GM23338 (cell line): Measurements from ENCODE around the gene ANKIB1. TPM values are rescaled to one million over a fixed set of nuclear protein-coding genes. Genes with fewer than 3 reads are reported as not detected.
A peak's percentile ranks its signal among the peaks of the same experiment; 100 is the strongest.

Experiments
- ATAC-seq: fragments of 200-7000 bp; cut with Tn5 transposase; 3 replicates; pipeline ENCODE4 v1.9.1; 2020
- DNase-seq: peaks from one replicate; pipeline ENCODE4 v3.0.0-alpha.2; 2015; ENCODE audit warnings: low spot score
- H2AFZ ChIP-seq: fragments of 200-600 bp; sonication (generic); 2 replicates; pipeline ENCODE4 v1.8.0; 2016; ENCODE audit warnings: antibody characterized with exemption, mild to moderate bottlenecking, moderate library complexity
- H3F3A ChIP-seq: fragments of 200-600 bp; sonication (generic); replicated peaks from 2 replicates; pipeline ENCODE4 v1.8.0; 2017; ENCODE audit warnings: antibody characterized with exemption, mixed run types, low read depth
- H3K27ac ChIP-seq: fragments of 200-600 bp; sonication (generic); 2 replicates; pipeline ENCODE4 v1.6.1; 2016; ENCODE audit warnings: low read depth
- H3K27me3 ChIP-seq: fragments of 200-600 bp; sonication (generic); 2 replicates; pipeline ENCODE4 v1.8.0; 2016; ENCODE audit warnings: mild to moderate bottlenecking, mixed run types, moderate library complexity; ENCODE audit not compliant: insufficient read depth
- H3K36me3 ChIP-seq: fragments of 200-600 bp; sonication (generic); 2 replicates; pipeline ENCODE4 v1.8.0; 2016; ENCODE audit warnings: mild to moderate bottlenecking; ENCODE audit not compliant: insufficient read depth
- H3K4me1 ChIP-seq: fragments of 200-600 bp; sonication (generic); 2 replicates; pipeline ENCODE4 v1.8.0; 2016; ENCODE audit warnings: mild to moderate bottlenecking, moderate library complexity; ENCODE audit not compliant: insufficient read depth
- H3K4me2 ChIP-seq: fragments of 200-600 bp; sonication (generic); 2 replicates; pipeline ENCODE4 v1.7.1; 2017; ENCODE audit warnings: mixed run types
- H3K4me3 ChIP-seq: fragments of 200-600 bp; sonication (generic); 2 replicates; pipeline ENCODE4 v1.6.1; 2016; ENCODE audit warnings: mixed run types
- H3K79me2 ChIP-seq: fragments of 200-600 bp; sonication (generic); replicated peaks from 2 replicates; pipeline ENCODE4 v1.8.0; 2017; ENCODE audit warnings: mild to moderate bottlenecking; ENCODE audit not compliant: insufficient read depth
- H3K9me2 ChIP-seq: fragments of 200-600 bp; sonication (generic); 2 replicates; pipeline ENCODE4 v1.8.0; 2017; ENCODE audit not compliant: insufficient read depth
- H4K20me1 ChIP-seq: fragments of 200-600 bp; sonication (generic); replicated peaks from 2 replicates; pipeline ENCODE4 v1.8.0; 2017; ENCODE audit warnings: mild to moderate bottlenecking; ENCODE audit not compliant: insufficient read depth
- H3K27ac Mint-ChIP-seq: 2 replicates; pipeline ENCODE4 v1.8.0; 2020; ENCODE audit warnings: inconsistent platforms, mild to moderate bottlenecking, moderate library complexity, mixed read lengths
- H3K27me3 Mint-ChIP-seq: 3 replicates; pipeline ENCODE4 v1.8.0; 2022; ENCODE audit warnings: low read depth, mild to moderate bottlenecking, moderate library complexity, mixed read lengths, inconsistent platforms; ENCODE audit not compliant: insufficient read depth, poor library complexity
- H3K36me3 Mint-ChIP-seq: 3 replicates; pipeline ENCODE4 v1.8.0; 2021; ENCODE audit warnings: low read depth, mild to moderate bottlenecking, inconsistent platforms, moderate library complexity, mixed read lengths
- H3K4me1 Mint-ChIP-seq: 3 replicates; pipeline ENCODE4 v1.8.0; 2020; ENCODE audit warnings: mild to moderate bottlenecking, inconsistent platforms, mixed read lengths
- H3K4me3 Mint-ChIP-seq: 3 replicates; pipeline ENCODE4 v1.8.0; 2021; ENCODE audit warnings: moderate library complexity, mild to moderate bottlenecking, inconsistent platforms, mixed read lengths
- H3K9me3 Mint-ChIP-seq: 3 replicates; pipeline ENCODE4 v1.8.0; 2020; ENCODE audit warnings: moderate library complexity, mild to moderate bottlenecking, inconsistent platforms, mixed read lengths
- CREB1 ChIP-seq: fragments of 250-450 bp; sonication (Bioruptor Pico); IDR thresholded peaks from 2 replicates; pipeline ENCODE4 v1.5.0; 2020; ENCODE audit warnings: low read depth, mild to moderate bottlenecking, moderate library complexity
- POLR2AphosphoS5 ChIP-seq: IDR thresholded peaks from 2 replicates; pipeline ENCODE4 v1.6.1; 2016; ENCODE audit warnings: antibody characterized with exemption, low read depth
- polyA plus RNA-seq: library from polyadenylated mRNA; unstranded; fragments of >200 nt; fragmentation: Nextera tagmentation; extraction: Ambion mirVana; gene quantifications from 2 replicates; pipeline ENCODE4 v1.2.1, GENCODE V29; 2016
- total RNA-seq: library from RNA; depleted of rRNA; stranded (reverse); fragments of >200 nt; shearing (Covaris generic); gene quantifications from 2 replicates; pipeline ENCODE4 v1.2.3, GENCODE V29; 2014
- TF ChIP-seq, protein P1 (sequence below): IDR thresholded peaks from 2 replicates; pipeline ENCODE4 v1.6.1; 2016; ENCODE audit warnings: antibody characterized with exemption
- TF ChIP-seq, protein P2 (sequence below), 2 experiments: fragments of 200-600 bp in 1 of 2; sonication (generic) in 1 of 2; conservative IDR thresholded peaks; 2 replicates each; pipeline versions ENCODE4 v1.5.1 to v1.6.1; 2016 to 2017; ENCODE audit warnings: antibody characterized with exemption in 2 of 2, low read depth in 2 of 2, mild to moderate bottlenecking in 2 of 2, moderate library complexity in 1 of 2

ANKIB1 gene
- total and polyA plus RNA-seq, 2 experiments from 2014 or later: 19.1 to 40.3 TPM

GRCh38 chr7:92245487-92246359, at the start of gene ANKIB1, which contains the start of gene KRIT1 (continued):
- TF ChIP-seq, protein P1, sequence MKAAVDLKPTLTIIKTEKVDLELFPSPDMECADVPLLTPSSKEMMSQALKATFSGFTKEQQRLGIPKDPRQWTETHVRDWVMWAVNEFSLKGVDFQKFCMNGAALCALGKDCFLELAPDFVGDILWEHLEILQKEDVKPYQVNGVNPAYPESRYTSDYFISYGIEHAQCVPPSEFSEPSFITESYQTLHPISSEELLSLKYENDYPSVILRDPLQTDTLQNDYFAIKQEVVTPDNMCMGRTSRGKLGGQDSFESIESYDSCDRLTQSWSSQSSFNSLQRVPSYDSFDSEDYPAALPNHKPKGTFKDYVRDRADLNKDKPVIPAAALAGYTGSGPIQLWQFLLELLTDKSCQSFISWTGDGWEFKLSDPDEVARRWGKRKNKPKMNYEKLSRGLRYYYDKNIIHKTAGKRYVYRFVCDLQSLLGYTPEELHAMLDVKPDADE: peak; percentile 58
- TF ChIP-seq, protein P2, sequence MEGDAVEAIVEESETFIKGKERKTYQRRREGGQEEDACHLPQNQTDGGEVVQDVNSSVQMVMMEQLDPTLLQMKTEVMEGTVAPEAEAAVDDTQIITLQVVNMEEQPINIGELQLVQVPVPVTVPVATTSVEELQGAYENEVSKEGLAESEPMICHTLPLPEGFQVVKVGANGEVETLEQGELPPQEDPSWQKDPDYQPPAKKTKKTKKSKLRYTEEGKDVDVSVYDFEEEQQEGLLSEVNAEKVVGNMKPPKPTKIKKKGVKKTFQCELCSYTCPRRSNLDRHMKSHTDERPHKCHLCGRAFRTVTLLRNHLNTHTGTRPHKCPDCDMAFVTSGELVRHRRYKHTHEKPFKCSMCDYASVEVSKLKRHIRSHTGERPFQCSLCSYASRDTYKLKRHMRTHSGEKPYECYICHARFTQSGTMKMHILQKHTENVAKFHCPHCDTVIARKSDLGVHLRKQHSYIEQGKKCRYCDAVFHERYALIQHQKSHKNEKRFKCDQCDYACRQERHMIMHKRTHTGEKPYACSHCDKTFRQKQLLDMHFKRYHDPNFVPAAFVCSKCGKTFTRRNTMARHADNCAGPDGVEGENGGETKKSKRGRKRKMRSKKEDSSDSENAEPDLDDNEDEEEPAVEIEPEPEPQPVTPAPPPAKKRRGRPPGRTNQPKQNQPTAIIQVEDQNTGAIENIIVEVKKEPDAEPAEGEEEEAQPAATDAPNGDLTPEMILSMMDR (conservative IDR thresholded peaks at IDR 0.05; ENCODE audit: low read depth in 2 of 2): 0 out of 4 replicates have a peak, but pooled peaks of 1 of the 2 experiments have one; percentile 1
- TF ChIP-seq POLR2AphosphoS5: peak; percentile 87

- H3K27ac Mint-ChIP-seq: no peak overlapping the region
- ATAC-seq: peak; percentile 42; the same call in 2 of the 3 replicates
- peaks cover 4% of the 10 kb centered on the region; the same call in 1 of the 2 replicates for H3K36me3 ChIP-seq
These were observed 45.0 kb upstream of the ANKIB1 start for GRCh38 chr7:92200791-92201190.

More at GRCh38 chr7:92200791-92201190, 45.0 kb upstream of the ANKIB1 start:
- Histone ChIP-seq H3K27me3 (no peaks in the 10 kb centered on the region), H3K9me2 (no peaks in the 10 kb centered on the region), H4K20me1 (peaks cover 6% of the 10 kb centered on the region; the same call in 1 of the 2 replicates), H3K4me2 (no peak overlapping the region), H3F3A (no peaks in the 10 kb centered on the region), H2AFZ (no peak overlapping the region), H3K4me1 (no peaks in the 10 kb centered on the region), H3K27ac (no peak overlapping the region), H3K79me2 (no peaks in the 10 kb centered on the region), H3K4me3 (no peak overlapping the region)
- peaks cover under 1% of the 10 kb centered on the region for H3K27me3 Mint-ChIP-seq
- TF ChIP-seq, protein P2 (conservative IDR thresholded peaks at IDR 0.05; ENCODE audit: low read depth in 2 of 2): peak; percentile 37 to 42
- TF ChIP-seq CREB1: no peak
- peak; percentile 30 for DNase-seq
- H3K4me1 Mint-ChIP-seq: no peaks in the 10 kb centered on the region
- H3K9me3 Mint-ChIP-seq: no peaks in the 10 kb centered on the region
- H3K36me3 Mint-ChIP-seq: peaks cover 9% of the 10 kb centered on the region
- H3K4me3 Mint-ChIP-seq: no peak overlapping the region
